MCF 10A (cell line): ENCODE results near the gene CYTH3. TPM values are rescaled to one million over a fixed set of nuclear protein-coding genes. Genes with fewer than 3 reads are reported as not detected.

Source experiments
- BruUV-seq: library from RNA; stranded (reverse); fragments of 400-500 nt; replicated peaks from 2 replicates; lab custom pipeline; 2021; lab: Mats Ljungman, UMichigan
- CTCF ChIA-PET: fragments of 300-600 bp; sonication (Branson Sonifier 250); formaldehyde crosslinking; extraction: SDS; loops from one replicate; lab custom pipeline; 2021; ENCODE audit warnings: antibody characterized with exemption, inconsistent platforms; lab: Yijun Ruan, JAX
- POLR2A ChIA-PET: fragments of 300-600, 350-650 bp; sonication (Branson Sonifier 250); formaldehyde crosslinking; extraction: SDS; loops from one replicate; lab custom pipeline; 2020; ENCODE audit warnings: antibody characterized with exemption, inconsistent platforms; lab: Yijun Ruan, JAX
- DNase-seq: peaks from one replicate; pipeline ENCODE4 v3.0.0-alpha.2; 2018; ENCODE audit not compliant: unreplicated experiment
- H3K27ac Mint-ChIP-seq: one replicate; pipeline ENCODE4 v1.8.0; 2022; ENCODE audit warnings: mild to moderate bottlenecking, low read depth, mixed read lengths; ENCODE audit not compliant: unreplicated experiment
- H3K27me3 Mint-ChIP-seq: one replicate; pipeline ENCODE4 v1.8.0; 2022; ENCODE audit warnings: mixed read lengths; ENCODE audit not compliant: insufficient read depth, unreplicated experiment
- H3K36me3 Mint-ChIP-seq: one replicate; pipeline ENCODE4 v1.8.0; 2022; ENCODE audit warnings: mild to moderate bottlenecking, moderate library complexity, mixed read lengths; ENCODE audit not compliant: insufficient read depth, unreplicated experiment
- H3K4me1 Mint-ChIP-seq: one replicate; pipeline ENCODE4 v1.8.0; 2022; ENCODE audit warnings: mixed read lengths; ENCODE audit not compliant: insufficient read depth, unreplicated experiment
- H3K4me3 Mint-ChIP-seq: one replicate; pipeline ENCODE4 v1.8.0; 2022; ENCODE audit warnings: mild to moderate bottlenecking, moderate library complexity, mixed read lengths; ENCODE audit not compliant: unreplicated experiment
- H3K9me3 Mint-ChIP-seq: one replicate; pipeline ENCODE4 v1.8.0; 2022; ENCODE audit warnings: mixed read lengths; ENCODE audit not compliant: unreplicated experiment
- intact Hi-C: fragments of 100-400 bp; cut with micrococcal nuclease; formaldehyde crosslinking; loops from 2 replicates; pipeline ENCODE4 v1.14.1; 2022
- total RNA-seq: library from RNA; stranded (reverse); gene quantifications from 2 replicates; pipeline ENCODE4 v1.2.3, GENCODE V29; 2022
- TF ChIP-seq, protein P1 (sequence below): fragments of 200-600 bp; IDR thresholded peaks from one replicate; pipeline ENCODE4 v1.8.0; 2022; ENCODE audit warnings: antibody characterized with exemption, mild to moderate bottlenecking; ENCODE audit not compliant: unreplicated experiment

Gene CYTH3
- total RNA-seq, 1 experiment from 2014 or later: 23.5 TPM

DNA sequence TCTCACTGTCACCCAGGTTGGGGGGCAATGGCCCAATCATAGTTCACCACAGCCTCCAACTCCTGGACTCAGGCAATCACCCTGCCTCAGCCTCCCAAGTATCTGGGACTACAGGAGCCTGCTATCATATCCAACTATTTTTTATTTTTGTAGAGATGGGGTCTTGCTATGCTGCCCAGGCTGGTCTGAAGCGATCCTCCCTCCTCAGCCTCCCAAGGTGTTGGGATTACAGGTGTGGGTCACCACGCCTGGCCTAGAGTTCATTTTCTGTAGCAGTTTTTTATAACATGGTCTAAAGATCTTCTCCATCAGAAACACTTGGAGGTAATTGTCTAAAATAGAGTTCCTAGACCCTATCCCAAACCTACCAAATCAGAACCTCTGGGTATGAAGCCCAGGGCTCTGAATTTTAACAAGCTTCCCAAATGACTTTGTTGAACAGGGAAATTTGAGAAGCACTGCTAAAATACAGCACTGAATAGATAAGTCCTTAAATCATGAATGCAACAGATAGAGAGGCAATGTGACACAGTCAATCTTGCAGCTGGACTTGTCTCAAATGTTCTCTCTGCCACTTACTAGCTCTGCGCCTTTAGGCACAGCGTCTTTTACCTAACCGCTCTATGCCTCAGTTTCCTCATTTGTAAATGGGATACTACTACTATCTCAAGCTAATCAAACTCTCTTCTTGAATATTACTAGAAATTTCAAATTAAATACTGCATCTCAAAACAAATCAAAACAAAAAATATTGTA, 63.7 kb downstream of the CYTH3 start:
- CTCF ChIA-PET: interaction anchor here (0.6 to 1.0 kb wide), 2 partner anchors 10 to 14 kb away, joined by 3 read pairs; no protein-coding TSS in a partner anchor
- H3K36me3 Mint-ChIP-seq: peaks cover 5% of the 10 kb centered on the region
- TF ChIP-seq, protein P1, sequence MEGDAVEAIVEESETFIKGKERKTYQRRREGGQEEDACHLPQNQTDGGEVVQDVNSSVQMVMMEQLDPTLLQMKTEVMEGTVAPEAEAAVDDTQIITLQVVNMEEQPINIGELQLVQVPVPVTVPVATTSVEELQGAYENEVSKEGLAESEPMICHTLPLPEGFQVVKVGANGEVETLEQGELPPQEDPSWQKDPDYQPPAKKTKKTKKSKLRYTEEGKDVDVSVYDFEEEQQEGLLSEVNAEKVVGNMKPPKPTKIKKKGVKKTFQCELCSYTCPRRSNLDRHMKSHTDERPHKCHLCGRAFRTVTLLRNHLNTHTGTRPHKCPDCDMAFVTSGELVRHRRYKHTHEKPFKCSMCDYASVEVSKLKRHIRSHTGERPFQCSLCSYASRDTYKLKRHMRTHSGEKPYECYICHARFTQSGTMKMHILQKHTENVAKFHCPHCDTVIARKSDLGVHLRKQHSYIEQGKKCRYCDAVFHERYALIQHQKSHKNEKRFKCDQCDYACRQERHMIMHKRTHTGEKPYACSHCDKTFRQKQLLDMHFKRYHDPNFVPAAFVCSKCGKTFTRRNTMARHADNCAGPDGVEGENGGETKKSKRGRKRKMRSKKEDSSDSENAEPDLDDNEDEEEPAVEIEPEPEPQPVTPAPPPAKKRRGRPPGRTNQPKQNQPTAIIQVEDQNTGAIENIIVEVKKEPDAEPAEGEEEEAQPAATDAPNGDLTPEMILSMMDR: no peak
- no peaks in the 10 kb centered on the region for H3K9me3 Mint-ChIP-seq
- no peaks in the 10 kb centered on the region for H3K27me3 Mint-ChIP-seq
- H3K27ac Mint-ChIP-seq: no peak overlapping the region
- BruUV-seq: no TSS peak
- no peak for DNase-seq
- no peak overlapping the region for H3K4me3 Mint-ChIP-seq
- intact Hi-C loops: no loop called here
- POLR2A ChIA-PET: interaction anchor here (0.6 to 1.4 kb wide), 4 partner anchors 8 to 62 kb away, joined by 3 to 5 read pairs (median 4); no protein-coding TSS in a partner anchor
- H3K4me1 Mint-ChIP-seq: no peaks in the 10 kb centered on the region

DNA sequence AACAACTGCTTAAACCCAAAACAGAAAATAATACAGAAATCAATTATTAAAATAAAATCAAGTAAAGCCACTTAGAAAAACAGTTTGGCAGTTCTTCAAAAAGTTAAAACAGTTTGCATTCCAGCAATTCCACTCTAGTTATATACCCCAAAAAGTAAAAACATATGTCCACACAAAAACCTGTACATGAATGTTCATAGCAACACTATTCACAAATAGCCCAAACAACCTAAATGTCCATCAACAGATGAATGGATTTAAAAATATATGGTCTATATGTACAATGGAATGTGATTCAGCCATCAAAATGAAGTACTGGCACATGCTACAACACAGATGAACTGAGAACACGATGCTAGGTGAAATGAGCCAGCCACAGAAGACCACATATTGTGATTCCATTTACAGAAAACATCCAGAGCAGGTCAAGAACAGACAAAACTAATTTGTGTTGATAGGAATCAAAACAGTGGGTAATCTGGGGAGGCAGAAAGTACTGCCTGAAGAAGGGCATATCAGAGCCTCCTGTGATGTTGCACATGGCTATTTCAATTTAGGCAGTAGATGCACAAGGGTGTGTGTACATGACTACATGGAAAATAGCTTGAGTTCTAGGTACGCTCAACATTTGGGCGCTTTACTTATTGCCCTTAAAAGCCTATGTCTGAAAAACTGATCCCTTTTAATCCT, 66.3 kb downstream of the CYTH3 start:
- H3K27ac Mint-ChIP-seq: no peak overlapping the region
- H3K4me3 Mint-ChIP-seq: no peak overlapping the region
- POLR2A ChIA-PET: interaction anchor here (0.7 kb wide), 1 partner anchor 40 kb away, joined by 3 read pairs; no protein-coding TSS in a partner anchor
- no peaks in the 10 kb centered on the region for H3K36me3 Mint-ChIP-seq
- no TSS peak for BruUV-seq
- H3K4me1 Mint-ChIP-seq: peaks cover 7% of the 10 kb centered on the region
- H3K9me3 Mint-ChIP-seq: no peaks in the 10 kb centered on the region
- intact Hi-C loops: no loop called here
- TF ChIP-seq, protein P1: no peak
- CTCF ChIA-PET: no interaction called here
- H3K27me3 Mint-ChIP-seq: no peaks in the 10 kb centered on the region
- DNase-seq: no peak

DNA sequence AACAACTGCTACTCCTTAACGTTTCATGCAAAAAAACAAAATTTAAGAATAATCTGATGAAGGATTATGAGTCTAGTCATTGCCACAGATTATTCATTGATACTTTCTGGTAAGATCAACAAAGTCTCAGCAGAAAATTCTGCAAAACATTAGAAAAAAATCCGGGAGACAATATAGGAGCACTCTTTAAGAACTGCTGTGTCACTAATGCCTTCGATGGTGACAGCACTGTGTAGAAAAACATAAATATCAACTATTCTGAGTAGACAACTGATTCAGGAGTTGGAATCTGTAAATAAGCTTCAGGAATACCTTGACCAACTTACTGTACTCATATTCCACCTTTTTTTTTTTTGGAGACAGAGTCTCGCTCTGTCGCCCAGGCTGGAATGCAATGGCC, 69.0 kb downstream of the CYTH3 start:
- H3K27me3 Mint-ChIP-seq: no peaks in the 10 kb centered on the region
- TF ChIP-seq, protein P1: no peak
- ChIA-PET POLR2A (no interaction called here), CTCF (interaction anchor here (0.7 kb wide), 1 partner anchor 57 kb away, joined by 3 read pairs; no protein-coding TSS in a partner anchor)
- H3K4me1 Mint-ChIP-seq: peaks cover 7% of the 10 kb centered on the region
- H3K36me3 Mint-ChIP-seq: no peaks in the 10 kb centered on the region
- no TSS peak for BruUV-seq
- no peak for DNase-seq
- no peak overlapping the region for H3K27ac Mint-ChIP-seq
- no peak overlapping the region for H3K4me3 Mint-ChIP-seq
- intact Hi-C loops: no loop called here
- no peaks in the 10 kb centered on the region for H3K9me3 Mint-ChIP-seq

DNA sequence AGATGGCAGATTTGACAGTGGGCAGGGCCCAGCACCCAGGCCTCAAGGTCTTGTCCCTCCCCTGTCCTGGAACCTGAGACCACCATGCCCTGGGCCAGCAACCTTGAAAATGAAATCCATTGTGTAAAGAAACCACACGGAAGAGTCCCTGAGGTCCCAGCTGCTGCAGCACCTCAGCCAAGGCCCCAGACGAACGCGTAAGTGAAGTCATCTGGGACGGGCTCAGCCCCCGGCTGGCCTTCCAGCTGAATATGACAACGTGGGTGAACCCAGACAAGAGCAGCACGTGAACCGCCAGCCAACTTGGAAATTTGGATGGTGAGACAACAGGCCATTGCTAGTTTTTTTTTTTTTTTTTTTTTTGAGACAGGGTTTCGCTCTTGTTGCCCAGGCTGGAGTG, 70.3 kb downstream of the CYTH3 start:
- Mint-ChIP-seq H3K27me3 (no peaks in the 10 kb centered on the region), H3K27ac (no peak overlapping the region), H3K4me3 (no peak overlapping the region), H3K9me3 (no peaks in the 10 kb centered on the region), H3K36me3 (no peaks in the 10 kb centered on the region), H3K4me1 (peaks cover 7% of the 10 kb centered on the region)
- no TSS peak for BruUV-seq
- CTCF ChIA-PET: no interaction called here
- TF ChIP-seq, protein P1: no peak
- POLR2A ChIA-PET: no interaction called here
- DNase-seq: no peak
- intact Hi-C loops: no loop called here
